Stomach (tissue), 9 donors: Measurements from ENCODE around the gene KCNQ5. TPM values are rescaled to one million over a fixed set of nuclear protein-coding genes. Genes with fewer than 3 reads are reported as not detected.

Source experiments
- DNase-seq, 2 donors: peaks; one replicate each; pipeline versions ENCODE4 v3.0.0 to v3.0.0-alpha.2; 2013 to 2019
- H3K27ac ChIP-seq, 5 donors: fragments of 200-600 bp in 4 of 5; sonication (generic) in 4 of 5; one replicate each; pipeline ENCODE4 v1.5.1; 2013 to 2019; ENCODE audit warnings: mild to moderate bottlenecking in 1 of 5, moderate library complexity in 1 of 5
- H3K27me3 ChIP-seq, 3 donors: fragments of 200-600 bp; sonication (generic); one replicate each; pipeline ENCODE4 v1.5.1; 2017 to 2019; ENCODE audit warnings: mixed run types in 1 of 3
- H3K36me3 ChIP-seq, 4 donors: fragments of 200-600 bp; sonication (generic); 1 replicate in 3 of 4; 2 replicates in 1 of 4; pipeline ENCODE4 v1.5.1; 2016 to 2019
- H3K4me1 ChIP-seq, 4 donors: fragments of 200-600 bp; sonication (generic); one replicate each; pipeline ENCODE4 v1.5.1; 2016 to 2019
- H3K4me3 ChIP-seq, 4 donors: fragments of 200-600 bp; sonication (generic) in 3 of 4; one replicate each; pipeline ENCODE4 v1.5.1; 2016 to 2019; ENCODE audit warnings: mild to moderate bottlenecking in 1 of 4
- H3K9me3 ChIP-seq, 4 donors: fragments of 200-600 bp; sonication (generic); one replicate each; pipeline ENCODE4 v1.5.1; 2016 to 2019
- EP300 ChIP-seq: sonication (generic); formaldehyde crosslinking; IDR thresholded peaks from one replicate; pipeline ENCODE4 v1.6.1; 2017; ENCODE audit warnings: antibody characterized with exemption
- POLR2A ChIP-seq, 4 donors: fragments of 450-650 bp; IDR thresholded peaks; one replicate each; pipeline ENCODE4 v1.6.1; 2016; ENCODE audit warnings: antibody characterized with exemption in 4 of 4, control low read depth in 2 of 4, mild to moderate bottlenecking in 1 of 4, moderate library complexity in 1 of 4
- POLR2AphosphoS5 ChIP-seq, 3 donors: sonication (generic); formaldehyde crosslinking; IDR thresholded peaks; one replicate each; pipeline ENCODE4 v1.6.1; 2016; ENCODE audit warnings: antibody characterized with exemption in 3 of 3
- WGBS, 5 donors: extraction: QIAGEN DNeasy Blood & Tissue Kit in 3 of 5; methylation state at CpG; one replicate each; pipeline versions ENCODE4 v1.1.5 to v1.1.7; 2013 to 2018; 5-methylcytosine and 5-hydroxymethylcytosine counted together
- intact Hi-C: fragments of 100-400 bp; cut with DNase I; formaldehyde crosslinking; loops from one replicate; pipeline ENCODE4 v1.15.1; 2023; ENCODE audit warnings: low total_unique reads
- polyA plus RNA-seq, 3 donors: library from polyadenylated mRNA; stranded (reverse); fragments of 200-250 nt; gene quantifications; one replicate each; pipeline ENCODE4 v1.2.3, GENCODE V29; 2013
- small RNA-seq, 4 donors: library from RNA; depleted of rRNA; stranded (forward); fragments of <200 nt; gene quantifications; one replicate each; pipeline ENCODE3, GENCODE V24; 2016
- total RNA-seq, 5 donors: library from RNA; depleted of rRNA; stranded (reverse); fragments of >200 nt; gene quantifications; one replicate each; pipeline versions ENCODE4 v1.1.0 to v1.2.3, GENCODE V29; 2014 to 2016
- TF ChIP-seq, protein P1 (sequence below), 7 experiments: fragments of 450-650 bp in 4 of 7; fragments of 200-600 bp in 3 of 7; sonication (generic) in 3 of 7; IDR thresholded peaks; one replicate each; pipeline ENCODE4 v1.5.1; 2016 to 2019; ENCODE audit warnings: antibody characterized with exemption in 7 of 7, control low read depth in 2 of 7, mild to moderate bottlenecking in 1 of 7
- donor health status: healthy with polysubstance abuse.
- donor health status: Bipolar disorder and iron deficiency.
- donor health status: healthy.

Gene KCNQ5
- total and polyA plus RNA-seq, 8 donors: 0.12 to 2.8 (median 0.37) TPM; not detected in 2

DNA sequence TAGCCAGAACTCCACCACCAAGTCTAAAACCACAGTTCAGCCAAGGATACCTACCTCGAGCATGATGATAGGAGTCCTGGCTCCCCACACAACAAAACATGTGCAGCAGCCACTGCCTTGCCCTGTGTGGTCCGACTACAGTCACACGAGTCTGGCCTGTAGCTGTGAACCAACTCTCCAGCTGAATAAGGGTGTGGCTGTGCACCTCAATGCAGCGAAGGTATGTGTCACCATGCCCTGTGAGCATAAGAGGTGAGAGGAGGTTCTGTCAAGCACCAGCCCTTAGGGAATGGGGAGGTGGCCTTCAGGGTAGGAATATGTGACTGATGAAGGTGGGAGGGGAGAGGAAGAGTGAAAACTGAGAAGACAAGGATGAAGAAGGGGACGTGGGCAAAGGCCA is 620.1 kb downstream of the KCNQ5 start:
- intact Hi-C loops: no loop called here
- WGBS, 5 donors: 81 to 92% (median 90%) methylated on average over 5 of the region's 5 CpGs

More for the DNA sequence above, 620.1 kb downstream of the KCNQ5 start:
- H3K9me3 ChIP-seq: no peaks in the 10 kb centered on the region
- H3K27ac ChIP-seq: no peak overlapping the region
- no peak for DNase-seq
- H3K36me3 ChIP-seq: no peaks in the 10 kb centered on the region
- H3K4me1 ChIP-seq: no peaks in the 10 kb centered on the region
- no peak overlapping the region for H3K4me3 ChIP-seq
- H3K27me3 ChIP-seq: no peaks in the 10 kb centered on the region
- TF ChIP-seq, protein P1, sequence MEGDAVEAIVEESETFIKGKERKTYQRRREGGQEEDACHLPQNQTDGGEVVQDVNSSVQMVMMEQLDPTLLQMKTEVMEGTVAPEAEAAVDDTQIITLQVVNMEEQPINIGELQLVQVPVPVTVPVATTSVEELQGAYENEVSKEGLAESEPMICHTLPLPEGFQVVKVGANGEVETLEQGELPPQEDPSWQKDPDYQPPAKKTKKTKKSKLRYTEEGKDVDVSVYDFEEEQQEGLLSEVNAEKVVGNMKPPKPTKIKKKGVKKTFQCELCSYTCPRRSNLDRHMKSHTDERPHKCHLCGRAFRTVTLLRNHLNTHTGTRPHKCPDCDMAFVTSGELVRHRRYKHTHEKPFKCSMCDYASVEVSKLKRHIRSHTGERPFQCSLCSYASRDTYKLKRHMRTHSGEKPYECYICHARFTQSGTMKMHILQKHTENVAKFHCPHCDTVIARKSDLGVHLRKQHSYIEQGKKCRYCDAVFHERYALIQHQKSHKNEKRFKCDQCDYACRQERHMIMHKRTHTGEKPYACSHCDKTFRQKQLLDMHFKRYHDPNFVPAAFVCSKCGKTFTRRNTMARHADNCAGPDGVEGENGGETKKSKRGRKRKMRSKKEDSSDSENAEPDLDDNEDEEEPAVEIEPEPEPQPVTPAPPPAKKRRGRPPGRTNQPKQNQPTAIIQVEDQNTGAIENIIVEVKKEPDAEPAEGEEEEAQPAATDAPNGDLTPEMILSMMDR (IDR thresholded peaks at IDR 0.05): no peak
- no peak for TF ChIP-seq EP300
- no peak for TF ChIP-seq POLR2AphosphoS5 (IDR thresholded peaks at IDR 0.05)
- no peak for TF ChIP-seq POLR2A (IDR thresholded peaks at IDR 0.05)

Small RNA genes lying within 50 kb of the gene (small RNA-seq; reads per million reads assigned to genes)
- 0 reads per million in 4 donors for gene MIR4282
